T-cell (primary cell): ENCODE measurements around the gene OR5AP2. TPM values are rescaled to one million over a fixed set of nuclear protein-coding genes. Genes with fewer than 3 reads are reported as not detected.
"Not testable (repeated sequence)": the region's sequence is repeated elsewhere in the genome, so short reads cannot be mapped to it uniquely, and the experiment has no call there.

Source experiments
- ATAC-seq, 4 experiments: fragments of 200-7000 bp in 3 of 4; fragments of 150-1000 bp in 1 of 4; cut with Tn5 transposase; replicated peaks in 1 of 4; 1 replicate in 3 of 4; 2 replicates in 1 of 4; pipeline ENCODE4 v1.10.0; 2021; ENCODE audit warnings: moderate library complexity in 3 of 4, mild to moderate bottlenecking in 2 of 4, moderate number of reproducible peaks in 1 of 4
- CTCF ChIA-PET, 2 donors: fragments of 300-600 bp; sonication (Branson Sonifier 250); formaldehyde crosslinking; loops; one replicate each; lab custom pipeline; 2022; ENCODE audit warnings: antibody characterized with exemption in 2 of 2; lab: Charles Lee
- POLR2A ChIA-PET, 2 donors: fragments of 300-600 bp; sonication (Branson Sonifier 250); formaldehyde crosslinking; loops; one replicate each; lab custom pipeline; 2022; ENCODE audit warnings: antibody characterized with exemption in 2 of 2; lab: Charles Lee
- DNase-seq, 35 experiments: peaks; one replicate each; pipeline versions ENCODE4 v3.0.0 to v3.0.0-alpha.2; 2013 to 2023
- H3K27ac ChIP-seq: one replicate; pipeline ENCODE4 v1.5.1; 2013; ENCODE audit warnings: low read length
- H3K27me3 ChIP-seq, 2 experiments: replicated peaks in 1 of 2; 1 replicate in 1 of 2; 2 replicates in 1 of 2; pipeline versions ENCODE4 v1.6.1 to v1.7.0; 2013; ENCODE audit warnings: low read length in 1 of 2, mixed read lengths in 1 of 2; ENCODE audit not compliant: control insufficient read depth in 2 of 2, insufficient read depth in 2 of 2; ENCODE audit errors: extremely low read depth in 1 of 2
- H3K36me3 ChIP-seq, 2 donors: 1 replicate in 1 of 2; 2 replicates in 1 of 2; pipeline versions ENCODE4 v1.6.1 to v1.7.0; 2013; ENCODE audit warnings: low read length in 1 of 2; ENCODE audit not compliant: control insufficient read depth in 2 of 2, insufficient read depth in 1 of 2; ENCODE audit errors: extremely low read depth in 1 of 2
- H3K4me1 ChIP-seq, 2 experiments: 1 replicate in 1 of 2; 2 replicates in 1 of 2; pipeline versions ENCODE4 v1.6.1 to v1.7.0; 2013; ENCODE audit warnings: low read length in 2 of 2, mixed read lengths in 1 of 2; ENCODE audit not compliant: insufficient read depth in 2 of 2, control insufficient read depth in 1 of 2; ENCODE audit errors: extremely low read depth in 1 of 2
- H3K4me3 ChIP-seq, 2 donors: 1 replicate in 1 of 2; 2 replicates in 1 of 2; pipeline versions ENCODE4 v1.5.1 to v1.7.0; 2013; ENCODE audit warnings: mild to moderate bottlenecking in 2 of 2, low read length in 1 of 2, moderate library complexity in 1 of 2; ENCODE audit not compliant: control insufficient read depth in 1 of 2; ENCODE audit errors: extremely low read depth in 1 of 2
- H3K9me3 ChIP-seq: 2 replicates; pipeline ENCODE4 v1.7.0; 2013
- H3K27ac Mint-ChIP-seq, 2 donors: one replicate each; pipeline ENCODE4 v1.8.0; 2020 to 2021; ENCODE audit warnings: mild to moderate bottlenecking in 2 of 2, mixed read lengths in 2 of 2
- H3K27me3 Mint-ChIP-seq, 2 donors: one replicate each; pipeline ENCODE4 v1.8.0; 2021 to 2022; ENCODE audit warnings: mixed read lengths in 2 of 2
- H3K36me3 Mint-ChIP-seq: one replicate; pipeline ENCODE4 v1.8.0; 2021; ENCODE audit warnings: mixed read lengths
- H3K4me1 Mint-ChIP-seq, 3 donors: one replicate each; pipeline ENCODE4 v1.8.0; 2020 to 2022; ENCODE audit warnings: mixed read lengths in 3 of 3, mild to moderate bottlenecking in 1 of 3
- H3K4me3 Mint-ChIP-seq, 3 donors: one replicate each; pipeline ENCODE4 v1.8.0; 2020 to 2022; ENCODE audit warnings: mild to moderate bottlenecking in 3 of 3, mixed read lengths in 3 of 3, moderate library complexity in 3 of 3
- H3K9me3 Mint-ChIP-seq, 3 donors: one replicate each; pipeline ENCODE4 v1.8.0; 2020 to 2022; ENCODE audit warnings: mixed read lengths in 3 of 3
- WGBS: methylation state at CpG from one replicate; pipeline ENCODE4 v1.1.5; 2013; ENCODE audit warnings: missing lambda C conversion rate; ENCODE audit not compliant: insufficient coverage; 5-methylcytosine and 5-hydroxymethylcytosine counted together
- total RNA-seq, 35 experiments: library from RNA in 6 of 35; stranded (reverse) in 6 of 35; fragments of 120-200 nt in 1 of 35; gene quantifications; one replicate each; pipeline versions ENCODE4 v1.2.1 to v1.2.4 and lab custom pipeline; 2013 to 2026

The OR5AP2 gene
- not detected for total RNA-seq
- total RNA-seq (2013) = not detected
- total RNA-seq (lab: John Stamatoyannopoulos, UW) = 0 reads per million in 29 experiments

GRCh38 chr11:56642339-56642738 is at the start of gene OR5AP2:
OR5AP2 (minus strand) TSS chr11:56642439; CDS start chr11:56642439, 0 bp downstream.
- no peaks in the 10 kb centered on the region for H3K27me3 ChIP-seq
- no peak for DNase-seq
- no peaks in the 10 kb centered on the region for H3K36me3 ChIP-seq
- Mint-ChIP-seq H3K4me1 (no peaks in the 10 kb centered on the region), H3K27me3 (no peaks in the 10 kb centered on the region), H3K9me3 (peaks cover 7 to 12% (median 8%) of the 10 kb centered on the region in 3 donors), H3K36me3 (no peaks in the 10 kb centered on the region), H3K4me3 (no peak within 1 kb of the TSS), H3K27ac (no peak within 1 kb of the TSS)
- WGBS = no CpG with 5 or more reads among the region's 2 CpGs
- no peak for ATAC-seq
- no peaks in the 10 kb centered on the region for H3K9me3 ChIP-seq
- H3K27ac ChIP-seq = no peak within 1 kb of the TSS
- no peak within 1 kb of the TSS for H3K4me3 ChIP-seq
- H3K4me1 ChIP-seq = no peaks in the 10 kb centered on the region
- ChIA-PET POLR2A (interaction anchor here in 1 of 2 donors (0.8 kb wide), 1 partner anchor 935 kb away, joined by 4 read pairs; no protein-coding TSS in a partner anchor), CTCF (no interaction called here)

DNA sequence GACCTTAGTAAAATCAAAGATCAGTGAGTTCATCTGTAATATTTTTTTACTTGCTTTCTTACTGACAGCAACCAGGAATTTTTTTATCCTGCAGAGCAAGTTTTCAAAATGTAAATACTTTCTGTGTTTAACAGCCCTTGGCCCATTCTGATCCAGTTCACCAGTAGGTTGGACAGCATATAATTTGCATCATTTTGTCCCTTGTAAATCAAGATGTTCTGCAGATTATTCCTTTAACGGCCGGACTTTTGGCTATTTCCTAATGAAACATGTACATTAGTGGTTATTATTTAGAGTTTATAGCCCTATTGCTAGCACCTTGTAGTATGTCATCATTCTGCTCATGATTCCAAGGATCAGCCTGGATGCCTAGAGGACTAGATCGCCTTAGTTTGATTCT is 48.9 kb upstream of the OR5AP2 start:
- H3K4me1 ChIP-seq, H3K27ac Mint-ChIP-seq, ATAC-seq, H3K4me1 Mint-ChIP-seq, H3K36me3 ChIP-seq, H3K27me3 ChIP-seq, POLR2A ChIA-PET, H3K9me3 ChIP-seq, CTCF ChIA-PET, H3K27me3 Mint-ChIP-seq, H3K36me3 Mint-ChIP-seq, DNase-seq, H3K4me3 ChIP-seq, H3K27ac ChIP-seq, H3K4me3 Mint-ChIP-seq: not testable (repeated sequence)
- no CpG with 5 or more reads among the region's 3 CpGs for WGBS
- peaks cover 4 to 12% (median 10%) of the 10 kb centered on the region in 3 donors for H3K9me3 Mint-ChIP-seq

DNA sequence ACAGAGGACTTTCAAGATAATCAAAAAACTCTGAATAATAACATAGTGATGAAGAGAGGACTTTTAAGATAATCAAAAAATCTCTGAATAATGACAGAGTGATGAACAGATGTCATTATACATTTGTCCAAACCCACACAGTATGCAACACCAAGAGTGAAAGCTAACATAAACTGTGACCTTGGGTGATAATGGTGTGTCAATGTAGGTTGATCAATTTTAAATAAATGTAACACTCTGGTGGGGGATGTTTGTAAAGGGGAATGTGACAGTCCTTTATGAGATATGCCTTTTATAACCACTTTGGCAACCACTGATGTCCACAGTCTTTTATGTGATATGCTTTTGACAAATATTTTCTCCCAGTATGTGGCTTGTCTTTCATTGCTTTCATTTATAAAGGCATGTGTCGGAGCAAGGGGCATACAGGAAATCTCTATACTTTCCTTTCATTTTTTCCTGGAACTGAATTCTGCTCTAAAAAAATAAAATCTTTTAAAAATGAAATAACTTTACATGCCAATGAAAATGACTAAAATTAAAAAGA is 46.4 kb upstream of the OR5AP2 start:
- ChIA-PET CTCF (no interaction called here), POLR2A (no interaction called here)
- H3K4me1 Mint-ChIP-seq = no peaks in the 10 kb centered on the region
- H3K4me3 Mint-ChIP-seq = no peak overlapping the region
- peaks cover 4 to 14% (median 9%) of the 10 kb centered on the region in 3 donors for H3K9me3 Mint-ChIP-seq
- H3K27ac Mint-ChIP-seq = no peak overlapping the region
- H3K36me3 Mint-ChIP-seq = no peaks in the 10 kb centered on the region
- no peaks in the 10 kb centered on the region for H3K27me3 Mint-ChIP-seq
- ATAC-seq = no peak
- Histone ChIP-seq H3K36me3 (no peaks in the 10 kb centered on the region), H3K4me1 (no peaks in the 10 kb centered on the region), H3K27me3 (no peaks in the 10 kb centered on the region), H3K4me3 (no peak overlapping the region), H3K27ac (no peak overlapping the region), H3K9me3 (no peaks in the 10 kb centered on the region)
- DNase-seq = no peak
- WGBS = no CpG with 5 or more reads among the region's 1 CpG

GRCh38 chr11:56670984-56671383 is 28.7 kb upstream of the OR5AP2 start:
- no peaks in the 10 kb centered on the region for H3K9me3 ChIP-seq
- no peak overlapping the region for H3K4me3 ChIP-seq
- H3K27me3 ChIP-seq = no peaks in the 10 kb centered on the region
- H3K9me3 Mint-ChIP-seq = peaks cover 6 to 8% (median 7%) of the 10 kb centered on the region in 3 donors
- DNase-seq (no peak), ATAC-seq (no peak)
- no peaks in the 10 kb centered on the region for H3K4me1 Mint-ChIP-seq
- CTCF ChIA-PET = no interaction called here
- no peak overlapping the region for H3K27ac Mint-ChIP-seq
- H3K27me3 Mint-ChIP-seq = no peaks in the 10 kb centered on the region
- no peak overlapping the region for H3K4me3 Mint-ChIP-seq
- no peaks in the 10 kb centered on the region for H3K36me3 Mint-ChIP-seq
- 80% methylated on average over 1 of the region's 2 CpGs for WGBS
- H3K4me1 ChIP-seq = no peaks in the 10 kb centered on the region
- no peak overlapping the region for H3K27ac ChIP-seq
- POLR2A ChIA-PET = no interaction called here
- H3K36me3 ChIP-seq = no peaks in the 10 kb centered on the region

GRCh38 chr11:56663386-56663785 is 21.1 kb upstream of the OR5AP2 start, which contains the start of gene OR5AR1:
OR5AR1 (plus strand) TSS chr11:56663686; CDS start chr11:56663686, 0 bp downstream.
- POLR2A ChIA-PET = no interaction called here
- Histone ChIP-seq H3K4me3 (no peak within 1 kb of the TSS), H3K36me3 (no peaks in the 10 kb centered on the region), H3K9me3 (no peaks in the 10 kb centered on the region), H3K4me1 (no peaks in the 10 kb centered on the region), H3K27me3 (no peaks in the 10 kb centered on the region), H3K27ac (no peak within 1 kb of the TSS)
- ATAC-seq (no peak), DNase-seq (no peak)
- no peak within 1 kb of the TSS for H3K27ac Mint-ChIP-seq
- WGBS = no CpG with 5 or more reads among the region's 2 CpGs
- H3K4me1 Mint-ChIP-seq = no peaks in the 10 kb centered on the region
- no peak within 1 kb of the TSS for H3K4me3 Mint-ChIP-seq
- H3K36me3 Mint-ChIP-seq = no peaks in the 10 kb centered on the region
- CTCF ChIA-PET = no interaction called here
- peaks cover 6 to 8% (median 7%) of the 10 kb centered on the region in 3 donors for H3K9me3 Mint-ChIP-seq
- no peaks in the 10 kb centered on the region for H3K27me3 Mint-ChIP-seq

- H3K4me3 ChIP-seq = no peak overlapping the region
- peaks cover 6 to 11% (median 7%) of the 10 kb centered on the region in 3 donors for H3K9me3 Mint-ChIP-seq
- H3K27ac Mint-ChIP-seq = no peak overlapping the region
- WGBS = no CpG with 5 or more reads among the region's 3 CpGs
- DNase-seq (no peak), ATAC-seq (no peak)
- no peaks in the 10 kb centered on the region for H3K4me1 Mint-ChIP-seq
- CTCF ChIA-PET = no interaction called here
- H3K4me3 Mint-ChIP-seq = no peak overlapping the region
- no peaks in the 10 kb centered on the region for H3K4me1 ChIP-seq
- POLR2A ChIA-PET = no interaction called here
- no peaks in the 10 kb centered on the region for H3K36me3 ChIP-seq
- H3K27ac ChIP-seq = no peak overlapping the region
- H3K36me3 Mint-ChIP-seq = no peaks in the 10 kb centered on the region
- no peaks in the 10 kb centered on the region for H3K27me3 Mint-ChIP-seq
- no peaks in the 10 kb centered on the region for H3K9me3 ChIP-seq
- no peaks in the 10 kb centered on the region for H3K27me3 ChIP-seq
Measured at GRCh38 chr11:56659755-56660154, 17.5 kb upstream of the OR5AP2 start.
